Liver (tissue), 2 donors: ENCODE results near the gene UBTF.

Source experiments
- YY1 ChIP-seq: IDR thresholded peaks from 2 replicates; pipeline ENCODE4 v1.6.1; 2016; ENCODE audit warnings: antibody characterized with exemption, mild to moderate bottlenecking
- TF ChIP-seq, protein P1 (sequence below): fragments of 150-350 bp; IDR thresholded peaks from 2 replicates; pipeline ENCODE4 v1.5.1; 2017; ENCODE audit warnings: improper control_type of control experiment, low read depth, low read length; ENCODE audit not compliant: missing input control
- TF ChIP-seq, protein P2 (sequence below): IDR thresholded peaks from 2 replicates; pipeline ENCODE4 v1.6.1; 2016; ENCODE audit warnings: antibody characterized with exemption, mild to moderate bottlenecking
- donor health status: healthy.

DNA sequence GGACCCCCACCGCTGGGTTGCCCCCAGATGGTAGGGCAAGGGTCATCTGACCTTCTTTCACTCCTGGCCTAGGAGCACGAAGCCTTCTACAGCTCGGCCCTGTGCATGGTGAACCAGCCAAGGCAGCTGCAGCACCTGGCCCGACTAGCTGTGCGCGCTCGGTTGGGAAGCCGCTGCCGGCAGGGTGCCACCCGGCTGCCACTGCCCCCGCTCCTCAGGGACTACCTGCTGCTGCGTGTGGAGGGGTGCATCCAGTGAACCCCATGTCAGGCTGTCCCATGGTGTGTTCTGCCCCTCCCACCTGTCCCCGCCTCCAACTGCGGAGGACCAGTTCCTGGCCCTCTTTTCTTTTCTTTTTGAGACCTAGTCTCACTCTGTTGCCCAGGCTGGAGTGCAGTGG, 41.3 kb downstream of the UBTF start:
- TF ChIP-seq, protein P1, sequence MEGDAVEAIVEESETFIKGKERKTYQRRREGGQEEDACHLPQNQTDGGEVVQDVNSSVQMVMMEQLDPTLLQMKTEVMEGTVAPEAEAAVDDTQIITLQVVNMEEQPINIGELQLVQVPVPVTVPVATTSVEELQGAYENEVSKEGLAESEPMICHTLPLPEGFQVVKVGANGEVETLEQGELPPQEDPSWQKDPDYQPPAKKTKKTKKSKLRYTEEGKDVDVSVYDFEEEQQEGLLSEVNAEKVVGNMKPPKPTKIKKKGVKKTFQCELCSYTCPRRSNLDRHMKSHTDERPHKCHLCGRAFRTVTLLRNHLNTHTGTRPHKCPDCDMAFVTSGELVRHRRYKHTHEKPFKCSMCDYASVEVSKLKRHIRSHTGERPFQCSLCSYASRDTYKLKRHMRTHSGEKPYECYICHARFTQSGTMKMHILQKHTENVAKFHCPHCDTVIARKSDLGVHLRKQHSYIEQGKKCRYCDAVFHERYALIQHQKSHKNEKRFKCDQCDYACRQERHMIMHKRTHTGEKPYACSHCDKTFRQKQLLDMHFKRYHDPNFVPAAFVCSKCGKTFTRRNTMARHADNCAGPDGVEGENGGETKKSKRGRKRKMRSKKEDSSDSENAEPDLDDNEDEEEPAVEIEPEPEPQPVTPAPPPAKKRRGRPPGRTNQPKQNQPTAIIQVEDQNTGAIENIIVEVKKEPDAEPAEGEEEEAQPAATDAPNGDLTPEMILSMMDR = no peak
- TF ChIP-seq, protein P2, sequence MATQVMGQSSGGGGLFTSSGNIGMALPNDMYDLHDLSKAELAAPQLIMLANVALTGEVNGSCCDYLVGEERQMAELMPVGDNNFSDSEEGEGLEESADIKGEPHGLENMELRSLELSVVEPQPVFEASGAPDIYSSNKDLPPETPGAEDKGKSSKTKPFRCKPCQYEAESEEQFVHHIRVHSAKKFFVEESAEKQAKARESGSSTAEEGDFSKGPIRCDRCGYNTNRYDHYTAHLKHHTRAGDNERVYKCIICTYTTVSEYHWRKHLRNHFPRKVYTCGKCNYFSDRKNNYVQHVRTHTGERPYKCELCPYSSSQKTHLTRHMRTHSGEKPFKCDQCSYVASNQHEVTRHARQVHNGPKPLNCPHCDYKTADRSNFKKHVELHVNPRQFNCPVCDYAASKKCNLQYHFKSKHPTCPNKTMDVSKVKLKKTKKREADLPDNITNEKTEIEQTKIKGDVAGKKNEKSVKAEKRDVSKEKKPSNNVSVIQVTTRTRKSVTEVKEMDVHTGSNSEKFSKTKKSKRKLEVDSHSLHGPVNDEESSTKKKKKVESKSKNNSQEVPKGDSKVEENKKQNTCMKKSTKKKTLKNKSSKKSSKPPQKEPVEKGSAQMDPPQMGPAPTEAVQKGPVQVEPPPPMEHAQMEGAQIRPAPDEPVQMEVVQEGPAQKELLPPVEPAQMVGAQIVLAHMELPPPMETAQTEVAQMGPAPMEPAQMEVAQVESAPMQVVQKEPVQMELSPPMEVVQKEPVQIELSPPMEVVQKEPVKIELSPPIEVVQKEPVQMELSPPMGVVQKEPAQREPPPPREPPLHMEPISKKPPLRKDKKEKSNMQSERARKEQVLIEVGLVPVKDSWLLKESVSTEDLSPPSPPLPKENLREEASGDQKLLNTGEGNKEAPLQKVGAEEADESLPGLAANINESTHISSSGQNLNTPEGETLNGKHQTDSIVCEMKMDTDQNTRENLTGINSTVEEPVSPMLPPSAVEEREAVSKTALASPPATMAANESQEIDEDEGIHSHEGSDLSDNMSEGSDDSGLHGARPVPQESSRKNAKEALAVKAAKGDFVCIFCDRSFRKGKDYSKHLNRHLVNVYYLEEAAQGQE = no peak
- TF ChIP-seq YY1 = no peak
